Kidney glomerular epithelial cell (primary cell): ENCODE measurements around the gene NR3C1.

ENCODE experiments used
- DNase-seq: peaks from one replicate; lab custom pipeline; 2025; lab: John Stamatoyannopoulos, UW

The NR3C1 gene

DNA sequence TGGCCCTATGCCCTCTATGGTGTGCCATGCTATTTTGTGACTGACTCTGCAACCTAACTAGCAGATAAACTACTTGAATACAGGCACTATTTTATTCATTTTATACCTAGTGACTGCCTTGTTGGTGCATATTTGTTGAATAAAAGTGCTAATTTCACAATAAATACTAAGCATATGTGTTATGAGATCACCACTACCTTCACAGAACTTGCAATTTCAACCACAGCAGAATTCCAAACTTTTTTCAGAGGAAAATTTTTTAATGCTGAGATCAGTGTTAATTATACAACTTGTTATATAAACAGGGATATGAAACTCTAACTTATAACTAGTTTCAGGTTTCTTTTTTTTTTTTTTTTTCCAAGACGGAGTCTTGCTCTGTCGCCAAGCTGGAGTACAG, 94.8 kb downstream of the NR3C1 start:
- DNase-seq = peak; percentile 23

- DNase-seq = no peak
These were observed 97.4 kb downstream of the NR3C1 start for GRCh38 chr5:143306040-143306439.

- no peak for DNase-seq
These were observed 98.5 kb downstream of the NR3C1 start for GRCh38 chr5:143304836-143305475.

GRCh38 chr5:143302341-143303045, 101.0 kb downstream of the NR3C1 start:
- DNase-seq = no peak

- DNase-seq = no peak
These were observed 105.7 kb downstream of the NR3C1 start for GRCh38 chr5:143297756-143298155.

DNA sequence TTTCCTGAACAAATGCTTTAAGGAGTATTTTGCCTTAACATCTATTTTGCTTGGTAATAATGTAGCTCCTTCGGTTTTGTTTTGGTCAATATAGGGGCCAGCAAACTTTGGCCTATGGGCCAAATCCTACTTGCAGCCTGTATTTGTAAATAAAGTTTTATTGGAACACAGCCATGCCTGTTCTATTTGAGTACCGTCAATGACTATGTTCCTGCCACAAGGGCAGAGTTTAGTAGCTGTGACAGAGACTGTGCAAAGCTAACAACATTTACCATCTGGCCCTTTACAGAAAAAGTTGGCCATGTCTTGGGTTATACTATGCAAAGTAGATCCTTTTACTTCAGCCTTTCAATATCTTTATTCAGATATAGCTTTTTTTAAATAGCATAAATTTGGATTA, 113.4 kb downstream of the NR3C1 start:
- DNase-seq = no peak

- DNase-seq = no peak
These were observed 119.0 kb downstream of the NR3C1 start for GRCh38 chr5:143284521-143284920.

GRCh38 chr5:143284002-143284401, 119.5 kb downstream of the NR3C1 start:
- no peak for DNase-seq

- no peak for DNase-seq
These were observed 122.3 kb downstream of the NR3C1 start for GRCh38 chr5:143281226-143281625.

DNA sequence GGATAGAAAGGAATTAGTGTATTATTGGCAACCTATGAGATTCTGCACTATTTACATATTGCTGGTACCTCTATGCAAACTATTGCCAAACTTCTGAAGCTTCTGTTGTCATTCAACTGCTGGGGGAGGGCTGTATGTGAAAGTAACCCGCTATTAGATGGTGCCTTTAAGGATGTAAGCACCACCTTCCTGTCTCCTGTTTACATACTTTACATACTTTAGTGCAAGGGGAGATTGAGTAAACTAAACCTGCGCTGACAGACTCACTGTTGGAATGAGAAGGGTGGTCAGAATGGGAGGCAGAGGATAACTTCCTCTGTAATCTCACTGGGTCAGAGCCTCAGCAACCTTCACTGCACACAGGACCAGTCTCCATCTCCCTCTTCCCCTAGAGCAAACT, 123.8 kb downstream of the NR3C1 start:
- no peak for DNase-seq

- no peak for DNase-seq
These were observed 126.0 kb downstream of the NR3C1 start for GRCh38 chr5:143277536-143277935.

DNA sequence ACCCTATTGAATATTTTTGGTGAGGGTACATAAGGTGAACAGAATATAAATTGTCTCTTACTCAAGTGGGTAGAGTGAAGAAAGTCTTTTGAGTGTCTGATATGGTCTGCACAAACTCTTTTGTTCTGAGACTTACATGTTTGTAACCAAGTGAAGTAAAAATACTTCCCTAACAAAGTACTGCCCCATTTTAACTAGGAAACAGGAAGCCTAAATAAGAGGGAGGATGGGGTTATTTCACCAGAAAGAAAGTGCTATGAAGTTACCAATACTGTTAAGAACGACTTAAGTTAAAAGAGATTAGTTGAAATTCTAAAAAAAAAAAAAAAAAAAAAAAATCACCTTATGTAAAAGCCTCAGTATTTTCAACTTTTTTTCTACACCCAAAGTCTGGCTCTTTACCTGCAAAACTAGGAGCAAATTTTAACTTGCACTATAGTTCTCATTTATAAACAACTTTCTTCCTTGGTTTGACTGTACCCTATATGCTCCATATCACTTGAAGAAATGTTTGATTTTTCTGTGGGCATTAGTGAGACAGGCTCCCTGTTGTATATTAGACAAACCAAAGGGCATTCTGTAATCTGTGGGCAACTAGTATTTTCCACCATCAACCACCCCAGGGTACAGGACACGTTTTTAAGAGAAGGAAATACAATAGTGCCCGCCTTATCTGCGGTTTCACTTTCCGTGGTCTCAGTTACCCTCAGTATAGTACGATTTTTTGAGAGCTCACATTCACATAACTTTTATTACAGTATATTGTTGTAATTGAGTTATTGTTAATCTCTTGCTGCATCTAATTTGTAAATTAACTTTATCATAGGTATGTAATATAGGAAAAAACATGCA, 127.7 kb downstream of the NR3C1 start:
- DNase-seq = no peak

GRCh38 chr5:143274952-143275351, 128.5 kb downstream of the NR3C1 start:
- DNase-seq = no peak

DNA sequence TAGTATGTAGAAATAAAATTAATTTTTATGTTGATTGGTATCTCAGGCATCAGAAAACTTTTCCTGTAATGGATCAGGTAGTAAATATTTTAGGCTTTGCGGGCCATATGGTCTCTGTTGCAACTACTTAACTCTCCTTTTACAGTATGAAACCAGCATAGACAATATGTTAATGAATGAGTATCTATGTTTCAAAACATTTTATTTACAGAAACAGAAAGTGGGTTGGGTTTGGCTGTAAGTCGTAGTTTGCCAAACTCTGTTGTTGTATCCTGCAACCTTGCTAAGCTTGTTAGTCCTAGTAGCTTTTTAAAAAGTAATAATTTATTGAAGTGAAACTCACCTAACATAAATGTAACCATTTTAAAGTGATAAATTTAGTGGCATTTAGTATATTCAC, 132.1 kb downstream of the NR3C1 start:
- DNase-seq = no peak

- DNase-seq = no peak
These were observed 135.1 kb downstream of the NR3C1 start for GRCh38 chr5:143268388-143268787.

DNA sequence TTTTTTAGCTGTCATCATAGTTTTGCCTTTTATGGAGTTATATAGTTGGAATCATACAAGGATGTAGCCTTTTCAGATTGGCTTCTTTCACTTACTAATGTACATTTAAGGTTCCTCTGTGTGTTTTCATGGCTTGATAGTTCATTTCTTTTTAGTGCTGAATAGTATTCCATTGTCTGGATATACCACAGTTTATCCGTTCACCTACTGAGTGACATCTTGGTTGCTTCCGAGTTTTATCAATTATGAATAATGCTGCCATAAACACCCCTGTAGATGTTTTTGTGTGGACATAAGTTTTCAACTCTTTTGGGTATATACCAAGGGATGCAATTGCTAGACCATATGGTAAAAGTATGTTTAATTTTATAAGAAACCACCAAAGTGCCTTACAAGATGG, 136.3 kb downstream of the NR3C1 start:
- DNase-seq = no peak

DNA sequence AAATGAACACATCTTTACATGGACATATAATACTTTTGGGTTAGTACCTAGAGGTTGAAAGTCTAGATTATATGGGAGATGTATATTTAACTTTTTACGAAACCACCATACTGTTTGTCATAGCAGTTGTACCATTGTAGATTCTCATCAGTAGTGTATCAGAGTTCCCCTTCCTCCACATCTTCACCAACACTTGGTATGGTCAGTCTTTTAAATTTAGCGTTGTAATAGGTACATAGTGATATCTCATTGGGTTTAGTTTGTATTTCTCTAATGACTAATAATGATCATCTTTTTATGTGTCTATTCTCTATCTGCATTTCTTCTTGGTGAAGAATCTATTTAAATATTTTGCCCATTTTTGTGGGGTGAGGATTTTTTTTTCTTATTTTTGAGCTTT, 137.5 kb downstream of the NR3C1 start:
- DNase-seq = no peak

GRCh38 chr5:143263272-143263810, 140.1 kb downstream of the NR3C1 start:
- no peak for DNase-seq

DNA sequence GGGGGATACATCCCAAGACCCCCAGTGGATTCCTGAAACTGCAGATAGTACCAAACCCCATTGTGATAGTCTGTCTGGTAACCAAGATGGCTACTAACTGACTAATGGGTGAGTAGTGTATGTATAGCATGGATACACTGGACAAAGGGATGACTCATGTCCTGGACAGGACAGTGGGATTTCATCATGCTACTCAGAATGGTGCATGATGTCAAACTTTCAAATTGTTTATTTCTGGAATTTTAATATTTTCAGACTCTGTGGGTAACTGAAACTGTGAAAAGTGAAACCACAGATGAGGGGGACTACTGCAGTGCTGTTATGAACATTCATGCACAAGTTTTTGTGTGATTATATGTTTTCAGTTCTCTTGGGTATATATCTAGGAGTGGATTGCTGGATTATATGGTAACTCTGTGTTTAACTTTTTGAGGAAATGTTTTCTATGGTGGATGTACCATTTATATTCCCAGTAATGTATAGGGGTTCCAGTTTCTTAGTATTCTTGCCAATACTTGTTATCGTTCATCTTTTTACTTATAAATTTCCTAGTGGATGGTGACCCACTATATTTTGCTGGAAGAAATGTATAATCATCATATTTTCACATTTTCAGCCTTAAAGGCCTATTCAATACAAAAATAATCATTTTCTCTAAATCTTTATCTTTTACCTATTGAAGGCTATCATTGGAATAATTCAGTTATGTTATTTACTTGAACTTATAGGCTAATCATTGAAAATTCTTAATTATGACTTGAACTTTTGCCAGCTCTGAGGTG, 140.9 kb downstream of the NR3C1 start:
- peak; percentile 25 for DNase-seq

- no peak for DNase-seq
These were observed 141.6 kb downstream of the NR3C1 start for GRCh38 chr5:143261748-143262392.

DNA sequence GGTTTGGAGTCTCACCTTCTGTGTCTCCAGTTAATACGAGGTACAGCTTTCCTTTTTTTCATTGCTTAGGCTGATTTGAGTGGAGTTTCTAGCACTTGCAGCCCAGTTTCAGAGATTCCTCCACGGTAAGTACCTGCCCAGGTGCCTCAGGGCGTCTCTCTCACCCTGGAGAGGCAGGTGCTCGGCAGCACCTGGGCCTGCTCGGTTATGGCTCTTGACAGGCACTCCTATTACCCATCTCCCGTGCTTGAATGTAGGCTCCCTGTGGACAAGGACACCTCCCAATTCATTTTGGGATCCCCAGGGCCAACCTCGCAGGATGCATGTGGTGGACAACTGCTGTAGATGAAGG, 144.3 kb downstream of the NR3C1 start:
- DNase-seq = no peak
